Neuronal stem cell (in vitro differentiated cells): ENCODE results near the gene NTRK1.

Experiments
- DNase-seq: peaks from one replicate; pipeline ENCODE4 v3.0.0-alpha.2; 2013; ENCODE audit warnings: low spot score
- H2AFZ ChIP-seq: one replicate; pipeline ENCODE4 v1.6.1; 2013; ENCODE audit warnings: mild to moderate bottlenecking, low read length, inconsistent platforms
- H2AK5ac ChIP-seq: 2 replicates; pipeline ENCODE4 v1.6.1; 2013; ENCODE audit warnings: low read depth, mild to moderate bottlenecking, inconsistent platforms, low read length, moderate library complexity, mixed read lengths
- H2BK120ac ChIP-seq: 2 replicates; pipeline ENCODE4 v1.6.1; 2013; ENCODE audit warnings: low read depth, mild to moderate bottlenecking, inconsistent platforms, low read length, moderate library complexity, mixed read lengths
- H2BK12ac ChIP-seq: one replicate; pipeline ENCODE4 v1.6.1; 2013; ENCODE audit warnings: low read length, inconsistent platforms
- H2BK15ac ChIP-seq: 2 replicates; pipeline ENCODE4 v1.6.1; 2013; ENCODE audit warnings: mild to moderate bottlenecking, low read length, inconsistent platforms, mixed read lengths
- H2BK5ac ChIP-seq: one replicate; pipeline ENCODE4 v1.6.1; 2013; ENCODE audit warnings: inconsistent platforms, mild to moderate bottlenecking, low read length, moderate library complexity
- H3K14ac ChIP-seq: one replicate; pipeline ENCODE4 v1.6.1; 2013; ENCODE audit warnings: low read length, inconsistent platforms
- H3K18ac ChIP-seq: 2 replicates; pipeline ENCODE4 v1.6.1; 2013; ENCODE audit warnings: low read length, inconsistent platforms
- H3K23ac ChIP-seq: 2 replicates; pipeline ENCODE4 v1.6.1; 2013; ENCODE audit warnings: low read depth, mild to moderate bottlenecking, mixed read lengths, low read length, inconsistent platforms; ENCODE audit not compliant: poor library complexity
- H3K27ac ChIP-seq: replicated peaks from 3 replicates; pipeline ENCODE4 v1.5.1; 2013; ENCODE audit warnings: low read length, inconsistent platforms
- H3K27me3 ChIP-seq, 3 experiments: 2 replicates each; pipeline ENCODE4 v1.6.1; 2013; ENCODE audit warnings: low read length in 3 of 3, mild to moderate bottlenecking in 2 of 3, inconsistent platforms in 1 of 3, low read depth in 1 of 3, mixed read lengths in 1 of 3, moderate library complexity in 1 of 3; ENCODE audit not compliant: control insufficient read depth in 3 of 3, insufficient read depth in 3 of 3
- H3K36me3 ChIP-seq, 2 donors: replicated peaks in 1 of 2; 2 replicates each; pipeline ENCODE4 v1.6.1; 2013; ENCODE audit warnings: low read length in 2 of 2; ENCODE audit not compliant: control insufficient read depth in 2 of 2, insufficient read depth in 2 of 2
- H3K4ac ChIP-seq: 2 replicates; pipeline ENCODE4 v1.6.1; 2013; ENCODE audit warnings: inconsistent platforms, mild to moderate bottlenecking, low read length, moderate library complexity
- H3K4me1 ChIP-seq, 2 donors: 1 replicate in 1 of 2; 2 replicates in 1 of 2; pipeline ENCODE4 v1.6.1; 2013; ENCODE audit warnings: low read length in 2 of 2, low read depth in 1 of 2; ENCODE audit not compliant: control insufficient read depth in 2 of 2, insufficient read depth in 1 of 2
- H3K4me2 ChIP-seq: one replicate; pipeline ENCODE4 v1.6.1; 2013; ENCODE audit warnings: mild to moderate bottlenecking, low read length, inconsistent platforms; ENCODE audit not compliant: insufficient read depth, poor library complexity, severe bottlenecking
- H3K4me3 ChIP-seq, 2 donors: 2 replicates each; pipeline ENCODE4 v1.5.1; 2013; ENCODE audit warnings: low read length in 2 of 2, mild to moderate bottlenecking in 2 of 2, inconsistent platforms in 1 of 2, moderate library complexity in 1 of 2
- H3K79me1 ChIP-seq: one replicate; pipeline ENCODE4 v1.6.1; 2013; ENCODE audit warnings: low read depth, mild to moderate bottlenecking, inconsistent platforms, low read length, moderate library complexity
- H3K9ac ChIP-seq: one replicate; pipeline ENCODE4 v1.6.1; 2013; ENCODE audit warnings: mild to moderate bottlenecking, low read depth, low read length, inconsistent platforms; ENCODE audit not compliant: poor library complexity
- H3K9me3 ChIP-seq, 2 donors: replicated peaks in 1 of 2; 2 replicates each; pipeline versions ENCODE3 to v1.6.1; 2013; ENCODE audit warnings: low read length in 2 of 2, mild to moderate bottlenecking in 2 of 2, inconsistent platforms in 1 of 2, low read depth in 1 of 2, mixed read lengths in 1 of 2, moderate library complexity in 1 of 2; ENCODE audit not compliant: control insufficient read depth in 2 of 2, insufficient read depth in 1 of 2
- H4K8ac ChIP-seq: one replicate; pipeline ENCODE4 v1.6.1; 2013; ENCODE audit warnings: low read depth, mild to moderate bottlenecking, inconsistent platforms, low read length, moderate library complexity
- H4K91ac ChIP-seq: one replicate; pipeline ENCODE4 v1.6.1; 2013; ENCODE audit warnings: low read length, low read depth, mild to moderate bottlenecking, inconsistent platforms; ENCODE audit not compliant: poor library complexity
- WGBS, 2 donors: extraction: QIAGEN DNeasy Blood & Tissue Kit; methylation state at CpG; one replicate each; pipeline ENCODE4 v1.1.7; 2013; ENCODE audit warnings: missing lambda C conversion rate in 2 of 2, mixed read lengths in 1 of 2; ENCODE audit not compliant: insufficient read length in 2 of 2, insufficient replicate concordance in 1 of 2; ENCODE audit errors: extremely low coverage in 2 of 2; 5-methylcytosine and 5-hydroxymethylcytosine counted together

The NTRK1 gene

DNA sequence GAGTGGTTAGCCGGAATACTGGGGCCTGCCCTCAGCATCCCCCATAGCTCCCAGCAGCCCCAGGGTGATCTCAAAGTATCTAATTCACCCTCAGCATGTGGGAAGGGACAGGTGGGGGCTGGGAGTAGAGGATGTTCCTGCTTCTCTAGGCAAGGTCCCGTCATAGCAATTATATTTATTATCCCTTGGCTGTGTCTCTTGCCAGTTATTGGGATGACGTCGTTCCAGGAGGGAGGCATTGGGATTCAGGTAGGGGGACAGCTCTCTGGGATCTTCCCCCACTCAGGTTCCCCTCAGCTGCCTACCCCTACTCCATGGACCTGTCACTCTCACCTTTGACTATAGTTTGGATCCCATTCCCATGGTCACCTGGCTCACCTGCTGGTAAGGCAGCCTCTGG is 21.0 kb downstream of the NTRK1 start:
- Histone ChIP-seq H2AK5ac (peak overlapping the region; percentile 38), H2AFZ (no peak overlapping the region), H3K14ac (no peak overlapping the region), H3K9me3 (no peaks in the 10 kb centered on the region), H3K4ac (no peak overlapping the region), H3K4me1 (peaks cover 3 to 13% of the 10 kb centered on the region in 2 donors), H3K27ac (no peak overlapping the region), H2BK5ac (no peak overlapping the region), H3K18ac (peak overlapping the region; percentile 53), H2BK120ac (no peak overlapping the region), H2BK12ac (no peak overlapping the region), H3K23ac (no peak overlapping the region), H2BK15ac (no peak overlapping the region), H3K4me3 (no peak overlapping the region), H3K79me1 (no peaks in the 10 kb centered on the region), H4K8ac (no peak overlapping the region), H4K91ac (no peak overlapping the region), H3K27me3 (peaks cover 0 to 95% (median 6%) of the 10 kb centered on the region in 3 experiments), H3K36me3 (no peaks in the 10 kb centered on the region), H3K4me2 (no peak overlapping the region), H3K9ac (no peak overlapping the region)
- WGBS, 2 donors, result no CpG with 5 or more reads among the region's 4 CpGs
- DNase-seq, result no peak

GRCh38 chr1:156882543-156882942 is 21.9 kb downstream of the NTRK1 start:
- no peak overlapping the region for H2BK120ac ChIP-seq
- no peak overlapping the region for H3K4me2 ChIP-seq
- WGBS, 2 donors, result no CpG with 5 or more reads among the region's 3 CpGs
- H3K9me3 ChIP-seq, result no peaks in the 10 kb centered on the region
- H3K4me1 ChIP-seq, result peaks cover 5 to 17% of the 10 kb centered on the region in 2 donors
- H4K91ac ChIP-seq, result no peak overlapping the region
- H2BK12ac ChIP-seq, result no peak overlapping the region
- H3K36me3 ChIP-seq, result no peaks in the 10 kb centered on the region
- peak overlapping the region; percentile 48 for H3K23ac ChIP-seq
- H2BK5ac ChIP-seq, result no peak overlapping the region
- peak overlapping the region; percentile 27 for H2AK5ac ChIP-seq
- H4K8ac ChIP-seq, result no peak overlapping the region
- no peak overlapping the region for H3K14ac ChIP-seq
- H3K27ac ChIP-seq, result no peak overlapping the region
- H3K4ac ChIP-seq, result no peak overlapping the region
- H2BK15ac ChIP-seq, result no peak overlapping the region
- H3K18ac ChIP-seq, result no peak overlapping the region
- H3K79me1 ChIP-seq, result no peaks in the 10 kb centered on the region
- H3K27me3 ChIP-seq, result peaks cover 0 to 91% (median 4%) of the 10 kb centered on the region in 3 experiments
- no peak for DNase-seq
- no peak overlapping the region for H3K4me3 ChIP-seq
- H2AFZ ChIP-seq, result no peak overlapping the region
- H3K9ac ChIP-seq, result peak overlapping the region; percentile 2

- no peaks in the 10 kb centered on the region for H3K36me3 ChIP-seq
- H2BK5ac ChIP-seq, result no peak overlapping the region
- no peak for DNase-seq
- H3K9ac ChIP-seq, result no peak overlapping the region
- no peaks in the 10 kb centered on the region for H3K79me1 ChIP-seq
- no CpG with 5 or more reads among the region's 7 CpGs for WGBS, 2 donors
- no peak overlapping the region for H2BK12ac ChIP-seq
- H3K4me3 ChIP-seq, result no peak overlapping the region
- no peaks in the 10 kb centered on the region for H3K9me3 ChIP-seq
- H3K4ac ChIP-seq, result no peak overlapping the region
- H3K14ac ChIP-seq, result no peak overlapping the region
- no peak overlapping the region for H2AK5ac ChIP-seq
- H4K91ac ChIP-seq, result no peak overlapping the region
- H3K4me1 ChIP-seq, result peaks cover 5 to 20% of the 10 kb centered on the region in 2 donors
- no peak overlapping the region for H3K23ac ChIP-seq
- H2BK15ac ChIP-seq, result no peak overlapping the region
- H4K8ac ChIP-seq, result no peak overlapping the region
- no peak overlapping the region for H3K27ac ChIP-seq
- H2BK120ac ChIP-seq, result no peak overlapping the region
- no peak overlapping the region for H2AFZ ChIP-seq
- no peak overlapping the region for H3K18ac ChIP-seq
- peaks cover 0 to 90% (median 2%) of the 10 kb centered on the region in 3 experiments for H3K27me3 ChIP-seq
- no peak overlapping the region for H3K4me2 ChIP-seq
Measured at GRCh38 chr1:156883919-156884318, 23.3 kb downstream of the NTRK1 start.

GRCh38 chr1:156884560-156885184 is 24.0 kb downstream of the NTRK1 start:
- H3K4me1 ChIP-seq, result peaks cover 5 to 20% of the 10 kb centered on the region in 2 donors
- no peak overlapping the region for H3K23ac ChIP-seq
- no peak overlapping the region for H3K4me2 ChIP-seq
- H2BK15ac ChIP-seq, result no peak overlapping the region
- no peak overlapping the region for H3K27ac ChIP-seq
- no peak overlapping the region for H3K9ac ChIP-seq
- no peak overlapping the region for H3K4ac ChIP-seq
- peaks cover 0 to 87% (median 0%) of the 10 kb centered on the region in 3 experiments for H3K27me3 ChIP-seq
- H4K8ac ChIP-seq, result no peak overlapping the region
- H3K9me3 ChIP-seq, result no peaks in the 10 kb centered on the region
- no peak overlapping the region for H2AK5ac ChIP-seq
- H2BK5ac ChIP-seq, result no peak overlapping the region
- no peaks in the 10 kb centered on the region for H3K79me1 ChIP-seq
- no peak overlapping the region for H3K4me3 ChIP-seq
- H2BK12ac ChIP-seq, result no peak overlapping the region
- H2AFZ ChIP-seq, result no peak overlapping the region
- peak overlapping the region; percentile 22 for H3K18ac ChIP-seq
- no peak overlapping the region for H4K91ac ChIP-seq
- H3K14ac ChIP-seq, result no peak overlapping the region
- no peaks in the 10 kb centered on the region for H3K36me3 ChIP-seq
- no CpG with 5 or more reads among the region's 10 CpGs for WGBS, 2 donors
- DNase-seq, result no peak
- no peak overlapping the region for H2BK120ac ChIP-seq
